ENCODE data around the gene CSNK1G2. TPM values are rescaled to one million over a fixed set of nuclear protein-coding genes. Genes with fewer than 3 reads are reported as not detected.

CSNK1G2 gene
- total and polyA plus RNA-seq, 8 donors: 30.2 to 210 (median 65.3) TPM

GRCh38 chr19:1949304-1950101 is 8.5 kb downstream of the CSNK1G2 start:
- no peak for DNase-seq
- Histone ChIP-seq H3K36me3 (peaks cover 15 to 46% (median 37%) of the 10 kb centered on the region in 4 donors), H3K4me3 (no peak overlapping the region), H3K4me1 (peaks cover 4 to 29% (median 14%) of the 10 kb centered on the region in 4 donors), H3K9me3 (no peaks in the 10 kb centered on the region), H3K27ac (no peak overlapping the region), H3K27me3 (no peaks in the 10 kb centered on the region)
- intact Hi-C loops (cut with DNase I; ENCODE audit: low total_unique reads): no loop called here
- TF ChIP-seq POLR2AphosphoS5 (IDR thresholded peaks at IDR 0.05) (no peak), CTCF (IDR thresholded peaks at IDR 0.05) (no peak), EP300 (IDR thresholded peaks at IDR 0.05) (no peak), POLR2A (IDR thresholded peaks at IDR 0.05) (no peak)
- WGBS, 5 donors: 93 to 97% (median 95%) methylated on average over 37 to 44 of the region's 44 CpGs

- Histone ChIP-seq H3K27ac (no peak overlapping the region), H3K4me3 (no peak overlapping the region), H3K4me1 (peaks cover 0 to 20% (median 8%) of the 10 kb centered on the region in 4 donors), H3K36me3 (peaks cover 15 to 47% (median 39%) of the 10 kb centered on the region in 4 donors), H3K9me3 (no peaks in the 10 kb centered on the region), H3K27me3 (no peaks in the 10 kb centered on the region)
- WGBS, 5 donors: 94 to 98% (median 97%) methylated on average over 12 to 16 of the region's 16 CpGs
- TF ChIP-seq POLR2AphosphoS5 (IDR thresholded peaks at IDR 0.05): no peak
- TF ChIP-seq POLR2A (IDR thresholded peaks at IDR 0.05): no peak
- TF ChIP-seq CTCF (IDR thresholded peaks at IDR 0.05): no peak
- TF ChIP-seq EP300 (IDR thresholded peaks at IDR 0.05): no peak
- no peak for DNase-seq
- intact Hi-C loops (cut with DNase I; ENCODE audit: low total_unique reads): no loop called here
Measured at GRCh38 chr19:1950640-1951039, 9.7 kb downstream of the CSNK1G2 start.

GRCh38 chr19:1952635-1953034 is 11.7 kb downstream of the CSNK1G2 start:
- H3K4me3 ChIP-seq: no peak overlapping the region
- 83 to 86% (median 84%) methylated on average over 17 to 21 of the region's 21 CpGs for WGBS, 5 donors
- no peaks in the 10 kb centered on the region for H3K27me3 ChIP-seq
- DNase-seq: no peak
- peaks cover 0 to 17% (median 10%) of the 10 kb centered on the region in 4 donors for H3K4me1 ChIP-seq
- no peaks in the 10 kb centered on the region for H3K9me3 ChIP-seq
- no peak for TF ChIP-seq POLR2A (IDR thresholded peaks at IDR 0.05)
- TF ChIP-seq CTCF (IDR thresholded peaks at IDR 0.05): no peak
- TF ChIP-seq POLR2AphosphoS5 (IDR thresholded peaks at IDR 0.05): no peak
- no peak for TF ChIP-seq EP300 (IDR thresholded peaks at IDR 0.05)
- intact Hi-C loops (cut with DNase I; ENCODE audit: low total_unique reads): no loop called here
- H3K36me3 ChIP-seq: peaks cover 15 to 47% (median 38%) of the 10 kb centered on the region in 4 donors
- H3K27ac ChIP-seq: no peak overlapping the region

GRCh38 chr19:1953037-1953436 is 12.1 kb downstream of the CSNK1G2 start:
- H3K4me3 ChIP-seq: no peak overlapping the region
- H3K27ac ChIP-seq: no peak overlapping the region
- WGBS, 5 donors: 92 to 96% (median 93%) methylated on average over 12 to 19 of the region's 19 CpGs
- no peaks in the 10 kb centered on the region for H3K27me3 ChIP-seq
- H3K36me3 ChIP-seq: peaks cover 15 to 47% (median 38%) of the 10 kb centered on the region in 4 donors
- TF ChIP-seq POLR2A (IDR thresholded peaks at IDR 0.05): no peak
- no peak for TF ChIP-seq POLR2AphosphoS5 (IDR thresholded peaks at IDR 0.05)
- no peak for TF ChIP-seq CTCF (IDR thresholded peaks at IDR 0.05)
- no peak for TF ChIP-seq EP300 (IDR thresholded peaks at IDR 0.05)
- no peak for DNase-seq
- no peaks in the 10 kb centered on the region for H3K9me3 ChIP-seq
- intact Hi-C loops (cut with DNase I; ENCODE audit: low total_unique reads): no loop called here
- peaks cover 0 to 14% (median 9%) of the 10 kb centered on the region in 4 donors for H3K4me1 ChIP-seq
